ENCODE data around the gene AOAH.

The AOAH gene

GRCh38 chr7:36625247-36625646 is 99.0 kb downstream of the AOAH start:
- no peak for DNase-seq

GRCh38 chr7:36623247-36623646 is 101.0 kb downstream of the AOAH start:
- DNase-seq = no peak

- DNase-seq = no peak
These were observed 102.9 kb downstream of the AOAH start for GRCh38 chr7:36621396-36621795.

GRCh38 chr7:36620166-36620708 is 104.1 kb downstream of the AOAH start:
- no peak for DNase-seq

GRCh38 chr7:36617408-36617807 is 106.9 kb downstream of the AOAH start:
- no peak for DNase-seq

- DNase-seq = no peak
These were observed 108.3 kb downstream of the AOAH start for GRCh38 chr7:36615852-36616540.

- no peak for DNase-seq
These were observed 109.3 kb downstream of the AOAH start for GRCh38 chr7:36614959-36615358.

- DNase-seq = no peak
These were observed 111.2 kb downstream of the AOAH start for GRCh38 chr7:36613031-36613614.

- no peak for DNase-seq
These were observed 112.6 kb downstream of the AOAH start for GRCh38 chr7:36611703-36612102.

- no peak for DNase-seq
These were observed 116.6 kb downstream of the AOAH start for GRCh38 chr7:36607721-36608095.

GRCh38 chr7:36606976-36607720 is 117.1 kb downstream of the AOAH start:
- no peak for DNase-seq

GRCh38 chr7:36606153-36606975 is 117.9 kb downstream of the AOAH start:
- no peak for DNase-seq

- DNase-seq = no peak
These were observed 118.8 kb downstream of the AOAH start for GRCh38 chr7:36605261-36606051.

GRCh38 chr7:36604806-36605205 is 119.5 kb downstream of the AOAH start:
- no peak for DNase-seq

GRCh38 chr7:36602934-36603887 is 121.1 kb downstream of the AOAH start:
- DNase-seq = no peak

GRCh38 chr7:36602511-36602910 is 121.8 kb downstream of the AOAH start:
- no peak for DNase-seq

- DNase-seq = no peak
These were observed 122.7 kb downstream of the AOAH start for GRCh38 chr7:36601601-36602000.

GRCh38 chr7:36600869-36601530 is 123.3 kb downstream of the AOAH start:
- no peak for DNase-seq

- DNase-seq = no peak
These were observed 124.0 kb downstream of the AOAH start for GRCh38 chr7:36600314-36600682.

GRCh38 chr7:36599645-36600313 is 124.5 kb downstream of the AOAH start:
- DNase-seq = no peak
